ENCODE data around the gene LRRFIP2. TPM values are rescaled to one million over a fixed set of nuclear protein-coding genes. Genes with fewer than 3 reads are reported as not detected.

LRRFIP2 gene
- total RNA-seq, 4 donors from 2014 or later: 85.7 to 103 (median 100.0) TPM

GRCh38 chr3:37075955-37076354 is 98.4 kb downstream of the LRRFIP2 start:
- in situ Hi-C loops (cut with MboI; ENCODE audit: low sequenced_read_pairs in 4 of 4): no loop called here
- no peaks in the 10 kb centered on the region for H3K9me3 ChIP-seq
- peaks cover 0 to 31% of the 10 kb centered on the region in 2 donors for H3K36me3 ChIP-seq
- DNase-seq (no peak), ATAC-seq (no peak)
- H3K4me3 ChIP-seq: no peak overlapping the region
- no peaks in the 10 kb centered on the region for H3K27me3 ChIP-seq
- intact Hi-C loops (cut with DNase I; ENCODE audit: low total_unique reads): no loop called here
- no peak overlapping the region for H3K27ac ChIP-seq
- no peaks in the 10 kb centered on the region for H3K4me1 ChIP-seq
- no peak for TF ChIP-seq POLR2A (IDR thresholded peaks at IDR 0.05)
- no peak for TF ChIP-seq CTCF (IDR thresholded peaks at IDR 0.05 in 4 of 5, conservative IDR thresholded peaks at IDR 0.05 in 1 of 5)

GRCh38 chr3:37074178-37074577 is 100.2 kb downstream of the LRRFIP2 start:
- Histone ChIP-seq H3K4me3 (no peak overlapping the region), H3K9me3 (no peaks in the 10 kb centered on the region), H3K27me3 (no peaks in the 10 kb centered on the region), H3K27ac (no peak overlapping the region), H3K4me1 (no peaks in the 10 kb centered on the region), H3K36me3 (peaks cover 0 to 41% of the 10 kb centered on the region in 2 donors)
- ATAC-seq (no peak), DNase-seq (no peak)
- in situ Hi-C loops (cut with MboI; ENCODE audit: low sequenced_read_pairs in 4 of 4): no loop called here
- intact Hi-C loops (cut with DNase I; ENCODE audit: low total_unique reads): no loop called here
- TF ChIP-seq CTCF (IDR thresholded peaks at IDR 0.05 in 4 of 5, conservative IDR thresholded peaks at IDR 0.05 in 1 of 5): no peak
- no peak for TF ChIP-seq POLR2A (IDR thresholded peaks at IDR 0.05)

- Histone ChIP-seq H3K27me3 (no peaks in the 10 kb centered on the region), H3K27ac (no peak overlapping the region), H3K9me3 (no peaks in the 10 kb centered on the region), H3K4me1 (no peaks in the 10 kb centered on the region), H3K36me3 (peaks cover 0 to 43% of the 10 kb centered on the region in 2 donors), H3K4me3 (no peak overlapping the region)
- in situ Hi-C loops (cut with MboI; ENCODE audit: low sequenced_read_pairs in 4 of 4) (no loop called here), intact Hi-C loops (cut with DNase I; ENCODE audit: low total_unique reads) (no loop called here)
- no peak for TF ChIP-seq CTCF (IDR thresholded peaks at IDR 0.05 in 4 of 5, conservative IDR thresholded peaks at IDR 0.05 in 1 of 5)
- no peak for TF ChIP-seq POLR2A (IDR thresholded peaks at IDR 0.05)
- ATAC-seq: no peak
- DNase-seq: no peak
These were observed 101.5 kb downstream of the LRRFIP2 start for GRCh38 chr3:37072892-37073291.

GRCh38 chr3:37071921-37072320 is 102.5 kb downstream of the LRRFIP2 start:
- H3K4me3 ChIP-seq: no peak overlapping the region
- in situ Hi-C loops (cut with MboI; ENCODE audit: low sequenced_read_pairs in 4 of 4) (no loop called here), intact Hi-C loops (cut with DNase I; ENCODE audit: low total_unique reads) (no loop called here)
- no peak overlapping the region for H3K27ac ChIP-seq
- H3K27me3 ChIP-seq: no peaks in the 10 kb centered on the region
- no peaks in the 10 kb centered on the region for H3K4me1 ChIP-seq
- TF ChIP-seq CTCF (IDR thresholded peaks at IDR 0.05 in 4 of 5, conservative IDR thresholded peaks at IDR 0.05 in 1 of 5) (no peak), POLR2A (IDR thresholded peaks at IDR 0.05) (no peak)
- ATAC-seq (no peak), DNase-seq (no peak)
- H3K36me3 ChIP-seq: peaks cover 0 to 43% of the 10 kb centered on the region in 2 donors
- no peaks in the 10 kb centered on the region for H3K9me3 ChIP-seq

- in situ Hi-C loops (cut with MboI; ENCODE audit: low sequenced_read_pairs in 4 of 4) (no loop called here), intact Hi-C loops (cut with DNase I; ENCODE audit: low total_unique reads) (no loop called here)
- Histone ChIP-seq H3K4me1 (no peaks in the 10 kb centered on the region), H3K36me3 (peaks cover 0 to 45% of the 10 kb centered on the region in 2 donors), H3K27ac (no peak overlapping the region), H3K4me3 (no peak overlapping the region), H3K27me3 (no peaks in the 10 kb centered on the region), H3K9me3 (no peaks in the 10 kb centered on the region)
- TF ChIP-seq POLR2A (IDR thresholded peaks at IDR 0.05): no peak
- TF ChIP-seq CTCF (IDR thresholded peaks at IDR 0.05 in 4 of 5, conservative IDR thresholded peaks at IDR 0.05 in 1 of 5): no peak
- no peak for ATAC-seq
- no peak for DNase-seq
These were observed 106.4 kb downstream of the LRRFIP2 start for GRCh38 chr3:37068031-37068430.

Measured in gastrocnemius medialis (tissue), 4 donors.